GM21619 (cell line): ENCODE measurements around the gene BARX1.

Experiments used
- ATAC-seq: cut with Tn5 transposase; IDR thresholded peaks from one replicate; pipeline ENCODE4 v1.9.1; 2021; ENCODE audit not compliant: unreplicated experiment

BARX1 gene

GRCh38 chr9:93902780-93903655, 52.1 kb downstream of the BARX1 start:
- ATAC-seq = no peak

- no peak for ATAC-seq
Observed at GRCh38 chr9:93902051-93902779, 52.9 kb downstream of the BARX1 start.
